Measurements from ENCODE around the gene ACOT11. TPM values are rescaled to one million over a fixed set of nuclear protein-coding genes. Genes with fewer than 3 reads are reported as not detected.
"Not testable (repeated sequence)": the region's sequence is repeated elsewhere in the genome, so short reads cannot be mapped to it uniquely, and the experiment has no call there.

Gene ACOT11
- total RNA-seq, 1 donor from 2014 or later: 0.40 TPM

GRCh38 chr1:54608566-54609230 lies 60.7 kb downstream of the ACOT11 start:
- no peak for DNase-seq (ENCODE audit: low read depth in 2 of 2)

- no peak for DNase-seq (ENCODE audit: low read depth in 2 of 2)
These were observed 61.4 kb downstream of the ACOT11 start for GRCh38 chr1:54609301-54609921.

- DNase-seq (ENCODE audit: low read depth in 2 of 2): no peak
These were observed 62.0 kb downstream of the ACOT11 start for GRCh38 chr1:54610048-54610447.

GRCh38 chr1:54610601-54611580 lies 62.9 kb downstream of the ACOT11 start:
- DNase-seq (ENCODE audit: low read depth in 2 of 2): no peak

- no peak for DNase-seq (ENCODE audit: low read depth in 2 of 2)
These were observed 63.6 kb downstream of the ACOT11 start for GRCh38 chr1:54611621-54612020.

- no peak for DNase-seq (ENCODE audit: low read depth in 2 of 2)
These were observed 66.0 kb downstream of the ACOT11 start for GRCh38 chr1:54614024-54614423.

- DNase-seq (ENCODE audit: low read depth in 2 of 2): no peak
These were observed 66.5 kb downstream of the ACOT11 start for GRCh38 chr1:54614563-54614962.

- DNase-seq (ENCODE audit: low read depth in 2 of 2): no peak
These were observed 67.7 kb downstream of the ACOT11 start for GRCh38 chr1:54615531-54616279.

GRCh38 chr1:54619749-54620148 lies 71.7 kb downstream of the ACOT11 start:
- DNase-seq (ENCODE audit: low read depth in 2 of 2): no peak

- DNase-seq (ENCODE audit: low read depth in 2 of 2): no peak
These were observed 75.4 kb downstream of the ACOT11 start, which contains the start of gene FAM151A for GRCh38 chr1:54623216-54624007. Gene FAM151A (minus strand): TSS chr1:54623525. CDS start chr1:54623395, 130 bp downstream.

GRCh38 chr1:54624466-54625464 lies 76.7 kb downstream of the ACOT11 start:
- DNase-seq (ENCODE audit: low read depth in 2 of 2): no peak

- DNase-seq (ENCODE audit: low read depth in 2 of 2): no peak
These were observed 79.2 kb downstream of the ACOT11 start for GRCh38 chr1:54627196-54627595.

GRCh38 chr1:54635804-54636203 lies 87.8 kb downstream of the ACOT11 start:
- not testable (repeated sequence) for DNase-seq (ENCODE audit: low read depth in 2 of 2)

- DNase-seq (ENCODE audit: low read depth in 2 of 2): not testable (repeated sequence)
These were observed 88.7 kb downstream of the ACOT11 start for GRCh38 chr1:54636461-54637446.

GRCh38 chr1:54640361-54640760 lies 92.3 kb downstream of the ACOT11 start:
- no peak for DNase-seq (ENCODE audit: low read depth in 2 of 2)

- no peak for DNase-seq (ENCODE audit: low read depth in 2 of 2)
These were observed 93.1 kb downstream of the ACOT11 start, which contains the start of gene MROH7 for GRCh38 chr1:54640863-54641836. Gene MROH7 (plus strand): TSS chr1:54641786. CDS start chr1:54652927, 11,141 bp downstream.

- DNase-seq (ENCODE audit: low read depth in 2 of 2): no peak
These were observed 95.7 kb downstream of the ACOT11 start for GRCh38 chr1:54643736-54644135.

Data from lung microvascular endothelial cell (primary cell).